Mesenchymal stem cell (in vitro differentiated cells and primary cell): ENCODE measurements around the gene PCGF1.

Source experiments
- DNase-seq: peaks from one replicate; pipeline ENCODE4 v3.0.0-alpha.2; 2013
- H2AFZ ChIP-seq: one replicate; pipeline ENCODE4 v1.6.1; 2013; ENCODE audit warnings: low read depth, mild to moderate bottlenecking, control low read depth, inconsistent platforms, low read length, moderate library complexity
- H2AK5ac ChIP-seq: 2 replicates; pipeline ENCODE4 v1.6.1; 2013; ENCODE audit warnings: low read length, moderate library complexity, mild to moderate bottlenecking, inconsistent platforms; ENCODE audit not compliant: severe bottlenecking
- H2BK120ac ChIP-seq: one replicate; pipeline ENCODE4 v1.6.1; 2013; ENCODE audit warnings: low read depth, mild to moderate bottlenecking, inconsistent platforms, low read length, moderate library complexity
- H2BK12ac ChIP-seq, 2 experiments: one replicate each; pipeline ENCODE4 v1.6.1; 2013; ENCODE audit warnings: inconsistent platforms in 2 of 2, low read length in 2 of 2, mild to moderate bottlenecking in 2 of 2, moderate library complexity in 2 of 2, control low read depth in 1 of 2
- H2BK15ac ChIP-seq: one replicate; pipeline ENCODE4 v1.6.1; 2013; ENCODE audit warnings: mild to moderate bottlenecking, low read depth, inconsistent platforms; ENCODE audit not compliant: poor library complexity, severe bottlenecking
- H2BK5ac ChIP-seq: 2 replicates; pipeline ENCODE4 v1.6.1; 2013; ENCODE audit warnings: low read depth, mild to moderate bottlenecking, low read length, control low read depth, inconsistent platforms; ENCODE audit not compliant: poor library complexity, severe bottlenecking
- H3K14ac ChIP-seq, 2 experiments: one replicate each; pipeline ENCODE4 v1.6.1; 2013; ENCODE audit warnings: inconsistent platforms in 2 of 2, low read length in 2 of 2, control low read depth in 1 of 2, mild to moderate bottlenecking in 1 of 2, moderate library complexity in 1 of 2
- H3K18ac ChIP-seq, 2 experiments: one replicate each; pipeline ENCODE4 v1.6.1; 2013; ENCODE audit warnings: inconsistent platforms in 2 of 2, low read length in 2 of 2, control low read depth in 1 of 2, low read depth in 1 of 2, mild to moderate bottlenecking in 1 of 2
- H3K23ac ChIP-seq, 2 experiments: one replicate each; pipeline ENCODE4 v1.6.1; 2013; ENCODE audit warnings: inconsistent platforms in 2 of 2, low read length in 2 of 2, mild to moderate bottlenecking in 2 of 2, moderate library complexity in 2 of 2, control low read depth in 1 of 2
- H3K27ac ChIP-seq: 2 replicates; pipeline ENCODE4 v1.5.1; 2013; ENCODE audit warnings: mild to moderate bottlenecking, moderate library complexity, low read length, control low read depth, inconsistent platforms; ENCODE audit not compliant: poor library complexity, severe bottlenecking
- H3K27me3 ChIP-seq, 2 experiments: 2 replicates each; pipeline versions ENCODE4 v1.6.1 to v1.7.0; 2013; ENCODE audit warnings: low read length in 2 of 2, mild to moderate bottlenecking in 2 of 2, moderate library complexity in 2 of 2, control low read depth in 1 of 2, inconsistent platforms in 1 of 2; ENCODE audit not compliant: control insufficient read depth in 1 of 2, insufficient read depth in 1 of 2
- H3K36me3 ChIP-seq, 2 experiments: 2 replicates each; pipeline versions ENCODE4 v1.6.1 to v1.7.0; 2013; ENCODE audit warnings: low read length in 2 of 2, control low read depth in 1 of 2, inconsistent platforms in 1 of 2, low read depth in 1 of 2, mild to moderate bottlenecking in 1 of 2; ENCODE audit not compliant: insufficient read depth in 2 of 2, control insufficient read depth in 1 of 2
- H3K4ac ChIP-seq, 2 experiments: one replicate each; pipeline ENCODE4 v1.6.1; 2013; ENCODE audit warnings: inconsistent platforms in 2 of 2, low read length in 2 of 2, mild to moderate bottlenecking in 2 of 2, moderate library complexity in 2 of 2, control low read depth in 1 of 2, low read depth in 1 of 2
- H3K4me1 ChIP-seq: 2 replicates; pipeline ENCODE4 v1.6.1; 2013; ENCODE audit warnings: low read depth, low read length, control low read depth; ENCODE audit not compliant: control insufficient read depth, insufficient read depth
- H3K4me2 ChIP-seq: 2 replicates; pipeline ENCODE4 v1.6.1; 2013; ENCODE audit warnings: low read length, mild to moderate bottlenecking, inconsistent platforms; ENCODE audit not compliant: poor library complexity, severe bottlenecking
- H3K4me3 ChIP-seq, 2 experiments: 2 replicates each; pipeline versions ENCODE4 v1.5.1 to v1.7.0; 2013; ENCODE audit warnings: low read length in 2 of 2, mild to moderate bottlenecking in 2 of 2, control low read depth in 1 of 2, low read depth in 1 of 2; ENCODE audit not compliant: insufficient read depth in 1 of 2
- H3K79me1 ChIP-seq: replicated peaks from 2 replicates; pipeline ENCODE4 v1.6.1; 2013; ENCODE audit warnings: mild to moderate bottlenecking, control low read depth, low read length, inconsistent platforms; ENCODE audit not compliant: poor library complexity, severe bottlenecking
- H3K9ac ChIP-seq: 2 replicates; pipeline ENCODE4 v1.7.0; 2013; ENCODE audit warnings: mild to moderate bottlenecking, low read length, moderate library complexity
- H3K9me3 ChIP-seq: 2 replicates; pipeline ENCODE4 v1.7.0; 2013; ENCODE audit warnings: mild to moderate bottlenecking, low read length; ENCODE audit not compliant: control insufficient read depth
- H4K8ac ChIP-seq: one replicate; pipeline ENCODE4 v1.6.1; 2013; ENCODE audit warnings: inconsistent platforms, mild to moderate bottlenecking, low read length, moderate library complexity
- H4K91ac ChIP-seq: one replicate; pipeline ENCODE4 v1.6.1; 2013; ENCODE audit warnings: mild to moderate bottlenecking, low read length, inconsistent platforms
- WGBS: methylation state at CpG from one replicate; pipeline ENCODE4 v1.1.7; 2013; ENCODE audit warnings: mixed read lengths; 5-methylcytosine and 5-hydroxymethylcytosine counted together

The PCGF1 gene

GRCh38 chr2:74536166-74536950 is 28.9 kb upstream of the PCGF1 start:
- peaks cover 0 to 5% of the 10 kb centered on the region in 2 experiments for H3K27me3 ChIP-seq
- no peak overlapping the region for H3K4ac ChIP-seq
- no peak overlapping the region for H2AK5ac ChIP-seq
- H3K9me3 ChIP-seq: no peaks in the 10 kb centered on the region
- peaks cover 19 to 29% of the 10 kb centered on the region in 2 experiments for H3K36me3 ChIP-seq
- H3K4me3 ChIP-seq: no peak overlapping the region
- no peak overlapping the region for H2BK5ac ChIP-seq
- no peak overlapping the region for H2BK15ac ChIP-seq
- H3K23ac ChIP-seq: no peak overlapping the region
- H3K4me2 ChIP-seq: no peak overlapping the region
- no peak overlapping the region for H3K18ac ChIP-seq
- no peak overlapping the region for H2AFZ ChIP-seq
- H4K8ac ChIP-seq: no peak overlapping the region
- H4K91ac ChIP-seq: no peak overlapping the region
- no peak overlapping the region for H3K27ac ChIP-seq
- peaks cover 5% of the 10 kb centered on the region for H3K79me1 ChIP-seq
- no peak overlapping the region for H2BK12ac ChIP-seq
- H3K9ac ChIP-seq: peak overlapping the region; percentile 25
- no peaks in the 10 kb centered on the region for H3K4me1 ChIP-seq
- H2BK120ac ChIP-seq: no peak overlapping the region
- H3K14ac ChIP-seq: no peak overlapping the region
- DNase-seq: no peak
- WGBS: 95% methylated on average over 21 of the region's 23 CpGs

- Histone ChIP-seq H2BK15ac (no peak overlapping the region), H2BK120ac (no peak overlapping the region), H3K4me2 (no peak overlapping the region), H3K4me3 (no peak overlapping the region), H2BK5ac (no peak overlapping the region), H3K14ac (no peak overlapping the region), H3K9ac (no peak overlapping the region), H2AK5ac (no peak overlapping the region), H3K4ac (no peak overlapping the region), H3K9me3 (no peaks in the 10 kb centered on the region), H2AFZ (no peak overlapping the region), H4K8ac (no peak overlapping the region), H3K27me3 (peaks cover 0 to 5% of the 10 kb centered on the region in 2 experiments), H3K79me1 (peaks cover 10% of the 10 kb centered on the region), H3K27ac (no peak overlapping the region), H2BK12ac (no peak overlapping the region), H3K23ac (no peak overlapping the region), H3K4me1 (peaks cover 4% of the 10 kb centered on the region), H3K18ac (no peak overlapping the region), H3K36me3 (peaks cover 19 to 33% of the 10 kb centered on the region in 2 experiments), H4K91ac (no peak overlapping the region)
- DNase-seq: no peak
- 96% methylated on average over 10 of the region's 10 CpGs for WGBS
Measured at GRCh38 chr2:74535440-74535965, 28.0 kb upstream of the PCGF1 start.

DNA sequence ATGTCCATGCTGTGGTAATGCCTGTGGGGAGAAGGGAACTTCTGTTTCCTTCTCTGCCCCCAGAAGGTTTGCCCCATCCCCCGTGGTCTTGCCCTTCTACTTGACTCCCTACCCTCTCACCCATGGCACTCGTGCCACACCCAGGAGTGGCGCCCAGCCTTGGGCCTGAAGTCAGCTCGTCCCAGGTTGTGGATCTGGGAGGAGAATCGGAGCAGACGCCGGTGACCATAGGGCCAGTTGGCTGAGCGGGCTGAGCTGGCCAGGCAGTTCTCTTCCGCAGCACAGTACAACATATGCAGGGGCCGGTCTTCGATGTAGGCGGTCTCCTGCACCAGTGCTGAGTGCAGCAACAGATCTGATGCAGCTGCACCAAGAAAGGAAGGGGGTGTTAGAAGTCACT is 26.9 kb upstream of the PCGF1 start:
- Histone ChIP-seq H3K4ac (no peak overlapping the region), H3K27ac (no peak overlapping the region), H3K9ac (no peak overlapping the region), H2BK5ac (no peak overlapping the region), H3K36me3 (peaks cover 19 to 33% of the 10 kb centered on the region in 2 experiments), H3K4me1 (peaks cover 7% of the 10 kb centered on the region), H2BK12ac (no peak overlapping the region), H4K91ac (no peak overlapping the region), H2AK5ac (no peak overlapping the region), H3K23ac (no peak overlapping the region), H3K14ac (no peak overlapping the region), H3K18ac (no peak overlapping the region), H3K4me2 (no peak overlapping the region), H4K8ac (no peak overlapping the region), H3K9me3 (no peaks in the 10 kb centered on the region), H2AFZ (no peak overlapping the region), H3K79me1 (peaks cover 14% of the 10 kb centered on the region), H2BK120ac (no peak overlapping the region), H3K27me3 (peaks cover 0 to 5% of the 10 kb centered on the region in 2 experiments), H2BK15ac (no peak overlapping the region), H3K4me3 (no peak overlapping the region)
- WGBS: 91% methylated on average over 12 of the region's 12 CpGs
- DNase-seq: no peak

GRCh38 chr2:74533464-74533863 is 26.0 kb upstream of the PCGF1 start:
- no peak overlapping the region for H3K4ac ChIP-seq
- H2BK5ac ChIP-seq: no peak overlapping the region
- H3K14ac ChIP-seq: no peak overlapping the region
- peaks cover 16% of the 10 kb centered on the region for H3K79me1 ChIP-seq
- H3K4me1 ChIP-seq: peaks cover 9% of the 10 kb centered on the region
- no peak overlapping the region for H2BK15ac ChIP-seq
- H3K9me3 ChIP-seq: no peaks in the 10 kb centered on the region
- no peak for DNase-seq
- H3K36me3 ChIP-seq: peaks cover 19 to 33% of the 10 kb centered on the region in 2 experiments
- H3K18ac ChIP-seq: no peak overlapping the region
- H3K9ac ChIP-seq: no peak overlapping the region
- no peak overlapping the region for H3K4me3 ChIP-seq
- no peak overlapping the region for H2BK120ac ChIP-seq
- no peak overlapping the region for H4K8ac ChIP-seq
- no peak overlapping the region for H3K4me2 ChIP-seq
- H3K27me3 ChIP-seq: peaks cover 0 to 4% of the 10 kb centered on the region in 2 experiments
- H2AK5ac ChIP-seq: no peak overlapping the region
- no peak overlapping the region for H2AFZ ChIP-seq
- H3K23ac ChIP-seq: no peak overlapping the region
- WGBS: 96% methylated on average over 4 of the region's 4 CpGs
- no peak overlapping the region for H4K91ac ChIP-seq
- H3K27ac ChIP-seq: no peak overlapping the region
- no peak overlapping the region for H2BK12ac ChIP-seq
